ENCODE results near the gene OR4F15. TPM values are rescaled to one million over a fixed set of nuclear protein-coding genes. Genes with fewer than 3 reads are reported as not detected.
"Not testable (repeated sequence)": the region's sequence is repeated elsewhere in the genome, so short reads cannot be mapped to it uniquely, and the experiment has no call there.

OR4F15 gene
- total RNA-seq, 1 donor from 2014 or later, result not detected

DNA sequence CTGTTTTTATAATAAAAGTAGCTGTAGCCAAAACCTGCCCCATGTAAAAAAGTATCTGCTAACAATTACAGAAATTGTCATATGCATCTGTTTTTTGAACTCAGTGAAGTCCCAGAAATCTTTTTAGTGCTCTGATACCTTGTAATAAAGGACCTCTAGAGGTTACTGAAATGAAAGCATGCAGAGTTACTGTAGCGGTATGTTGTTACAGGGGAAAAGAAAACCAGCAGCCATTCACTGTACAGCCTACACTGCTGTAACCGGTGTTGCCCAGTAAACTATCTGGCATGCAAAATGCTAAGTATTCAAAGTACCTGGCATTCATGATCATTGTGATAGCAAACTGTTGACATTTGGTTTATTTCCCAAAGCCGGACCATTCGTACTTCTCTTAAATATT is 21.3 kb upstream of the OR4F15 start:
- DNase-seq; H3K36me3 Mint-ChIP-seq (ENCODE audit: low read depth); intact Hi-C loops (cut with micrococcal nuclease); H3K4me1 Mint-ChIP-seq; H3K9me3 Mint-ChIP-seq; H3K27me3 Mint-ChIP-seq; ATAC-seq (ENCODE audit: low read depth); POLR2A ChIA-PET; H3K4me3 Mint-ChIP-seq; H3K27ac Mint-ChIP-seq; CTCF ChIA-PET: not testable (repeated sequence)

DNA sequence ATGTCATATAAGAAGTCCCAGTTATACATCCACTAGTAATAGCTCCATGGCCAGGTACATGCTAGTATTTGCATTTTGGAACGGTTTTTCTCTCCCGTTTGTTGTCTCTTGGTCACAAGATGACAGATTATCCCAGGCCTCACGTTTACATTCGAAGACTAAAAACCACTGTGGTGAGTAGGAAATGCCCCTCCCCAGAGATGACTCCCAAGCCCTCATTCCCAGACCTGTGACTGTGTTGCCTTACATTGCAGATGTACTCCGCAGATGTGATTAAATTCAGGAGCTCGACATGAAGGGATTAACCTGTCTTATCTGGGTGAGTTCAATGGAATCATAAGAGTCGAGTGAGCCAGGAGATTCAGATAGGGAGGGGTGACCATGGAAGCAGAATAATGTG is 18.0 kb upstream of the OR4F15 start:
- CTCF ChIA-PET; H3K36me3 Mint-ChIP-seq (ENCODE audit: low read depth): not testable (repeated sequence)

DNA sequence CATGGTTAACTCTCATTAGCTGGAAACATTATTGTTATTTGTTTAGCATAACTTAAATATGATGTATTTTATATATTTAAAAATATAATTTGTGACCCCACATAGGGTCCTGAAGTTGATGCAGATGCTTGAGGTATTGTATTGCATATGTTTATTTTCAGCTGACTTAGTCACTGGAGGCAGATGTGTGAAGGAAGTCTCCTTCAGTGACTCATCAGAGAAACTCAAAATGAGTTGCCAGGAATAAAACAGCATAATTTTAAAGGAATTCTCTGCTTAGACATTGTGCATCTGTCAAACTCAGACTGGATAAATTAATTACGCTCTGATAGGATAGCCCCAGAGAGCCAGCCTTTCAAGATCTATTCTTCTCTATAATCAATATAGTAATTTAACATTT is 16.5 kb upstream of the OR4F15 start:
- no peak overlapping the region for H3K4me3 Mint-ChIP-seq

More for the DNA sequence above, 18.0 kb upstream of the OR4F15 start:
- ATAC-seq (ENCODE audit: low read depth); H3K9me3 Mint-ChIP-seq; POLR2A ChIA-PET; H3K27ac Mint-ChIP-seq; DNase-seq; H3K4me1 Mint-ChIP-seq; H3K4me3 Mint-ChIP-seq; intact Hi-C loops (cut with micrococcal nuclease): not testable (repeated sequence)
- H3K27me3 Mint-ChIP-seq, result peaks cover 17% of the 10 kb centered on the region

DNA sequence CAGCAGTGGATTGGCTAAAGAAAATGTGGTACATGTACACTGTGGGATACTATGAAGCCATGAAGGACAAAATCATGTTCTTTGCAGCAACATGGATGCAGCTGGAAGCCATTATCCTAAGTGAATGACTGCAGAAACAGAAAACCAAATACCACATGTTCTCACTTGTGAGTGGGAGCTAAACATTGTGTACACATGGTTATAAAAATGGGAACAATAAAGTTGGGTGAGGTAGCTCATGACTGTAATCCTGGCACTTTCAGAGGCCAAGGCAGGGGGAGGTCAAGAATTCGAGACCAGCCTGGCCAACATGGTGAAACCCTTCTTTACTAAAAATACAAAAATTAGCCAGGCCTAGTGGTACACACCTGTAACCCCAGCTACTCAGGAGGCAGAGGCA is 12.3 kb upstream of the OR4F15 start:
- no peak for DNase-seq
- H3K36me3 Mint-ChIP-seq (ENCODE audit: low read depth), result no peaks in the 10 kb centered on the region
- CTCF ChIA-PET, result no interaction called here
- no peak overlapping the region for H3K4me3 Mint-ChIP-seq
- peaks cover 22% of the 10 kb centered on the region for H3K27me3 Mint-ChIP-seq
- no peak overlapping the region for H3K27ac Mint-ChIP-seq
- TF ChIP-seq, protein P1, sequence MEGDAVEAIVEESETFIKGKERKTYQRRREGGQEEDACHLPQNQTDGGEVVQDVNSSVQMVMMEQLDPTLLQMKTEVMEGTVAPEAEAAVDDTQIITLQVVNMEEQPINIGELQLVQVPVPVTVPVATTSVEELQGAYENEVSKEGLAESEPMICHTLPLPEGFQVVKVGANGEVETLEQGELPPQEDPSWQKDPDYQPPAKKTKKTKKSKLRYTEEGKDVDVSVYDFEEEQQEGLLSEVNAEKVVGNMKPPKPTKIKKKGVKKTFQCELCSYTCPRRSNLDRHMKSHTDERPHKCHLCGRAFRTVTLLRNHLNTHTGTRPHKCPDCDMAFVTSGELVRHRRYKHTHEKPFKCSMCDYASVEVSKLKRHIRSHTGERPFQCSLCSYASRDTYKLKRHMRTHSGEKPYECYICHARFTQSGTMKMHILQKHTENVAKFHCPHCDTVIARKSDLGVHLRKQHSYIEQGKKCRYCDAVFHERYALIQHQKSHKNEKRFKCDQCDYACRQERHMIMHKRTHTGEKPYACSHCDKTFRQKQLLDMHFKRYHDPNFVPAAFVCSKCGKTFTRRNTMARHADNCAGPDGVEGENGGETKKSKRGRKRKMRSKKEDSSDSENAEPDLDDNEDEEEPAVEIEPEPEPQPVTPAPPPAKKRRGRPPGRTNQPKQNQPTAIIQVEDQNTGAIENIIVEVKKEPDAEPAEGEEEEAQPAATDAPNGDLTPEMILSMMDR (IDR thresholded peaks at IDR 0.05), result no peak
- no peaks in the 10 kb centered on the region for H3K9me3 Mint-ChIP-seq
- intact Hi-C loops (cut with micrococcal nuclease), result no loop called here
- ATAC-seq (ENCODE audit: low read depth), result no peak
- no peaks in the 10 kb centered on the region for H3K4me1 Mint-ChIP-seq
- POLR2A ChIA-PET, result no interaction called here

More for the DNA sequence above, 16.5 kb upstream of the OR4F15 start:
- TF ChIP-seq, protein P1 (IDR thresholded peaks at IDR 0.05), result no peak
- ATAC-seq (ENCODE audit: low read depth), result no peak
- no peak for DNase-seq
- H3K9me3 Mint-ChIP-seq, result no peaks in the 10 kb centered on the region
- CTCF ChIA-PET, result no interaction called here
- no peaks in the 10 kb centered on the region for H3K4me1 Mint-ChIP-seq
- intact Hi-C loops (cut with micrococcal nuclease), result no loop called here
- no peaks in the 10 kb centered on the region for H3K36me3 Mint-ChIP-seq (ENCODE audit: low read depth)
- POLR2A ChIA-PET, result no interaction called here
- H3K27me3 Mint-ChIP-seq, result peaks cover 17% of the 10 kb centered on the region
- H3K27ac Mint-ChIP-seq, result no peak overlapping the region

DNA sequence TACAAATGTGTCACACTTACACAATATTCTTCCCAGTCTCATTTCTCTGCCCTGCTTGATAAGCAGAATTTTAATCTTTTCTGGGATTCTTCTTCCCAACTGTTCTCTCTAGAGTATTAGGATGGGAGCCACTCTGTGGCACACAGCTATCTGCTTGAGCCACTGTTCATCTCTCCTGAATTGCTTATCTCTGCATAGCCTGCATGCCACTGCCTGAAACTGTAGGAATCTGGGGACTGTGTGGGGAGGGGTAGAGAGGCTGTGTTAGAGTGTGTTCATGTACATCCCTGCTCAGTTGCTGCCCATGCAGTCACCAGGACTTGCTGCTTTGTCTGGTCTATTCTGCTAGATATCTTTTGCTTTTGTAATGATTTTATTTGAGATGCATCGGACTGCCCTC is 11.0 kb upstream of the OR4F15 start:
- CTCF ChIA-PET, result no interaction called here
- H3K27me3 Mint-ChIP-seq, result peaks cover 19% of the 10 kb centered on the region
- H3K27ac Mint-ChIP-seq, result no peak overlapping the region
- intact Hi-C loops (cut with micrococcal nuclease), result no loop called here
- H3K36me3 Mint-ChIP-seq (ENCODE audit: low read depth), result no peaks in the 10 kb centered on the region
- no peak overlapping the region for H3K4me3 Mint-ChIP-seq
- H3K9me3 Mint-ChIP-seq, result no peaks in the 10 kb centered on the region
- no peak for DNase-seq
- ATAC-seq (ENCODE audit: low read depth), result no peak
- TF ChIP-seq, protein P1 (IDR thresholded peaks at IDR 0.05), result no peak
- POLR2A ChIA-PET, result no interaction called here
- H3K4me1 Mint-ChIP-seq, result no peaks in the 10 kb centered on the region

DNA sequence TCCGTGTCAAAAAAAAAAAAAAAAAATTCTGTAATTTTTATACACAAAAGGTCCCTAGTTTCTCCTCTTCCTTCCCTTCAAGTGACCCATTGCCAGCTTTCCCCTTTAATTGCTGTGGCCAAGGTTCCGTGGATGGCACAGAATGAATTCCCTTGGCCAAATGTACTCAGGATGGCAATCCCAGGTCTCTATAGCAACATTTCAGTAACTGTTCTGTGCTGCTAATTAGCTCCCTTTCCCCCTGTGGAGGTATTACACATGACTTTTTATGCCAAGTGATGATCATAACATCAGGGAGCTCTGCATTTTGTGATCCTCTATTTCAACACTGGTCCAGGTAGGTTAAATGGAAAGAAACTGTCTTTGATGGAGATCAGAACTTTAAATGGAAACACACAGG is 8.8 kb upstream of the OR4F15 start, which contains the start of gene OR4F6:
OR4F6 (plus strand) TSS at position 301 of the 400 bp plus-strand sequence. CDS start 2,211 bp downstream, outside the sequence.
- no peaks in the 10 kb centered on the region for H3K9me3 Mint-ChIP-seq
- intact Hi-C loops (cut with micrococcal nuclease), result no loop called here
- no peak within 1 kb of the TSS for H3K4me3 Mint-ChIP-seq
- no peak within 1 kb of the TSS for H3K27ac Mint-ChIP-seq
- POLR2A ChIA-PET, result no interaction called here
- H3K27me3 Mint-ChIP-seq, result peaks cover 11% of the 10 kb centered on the region
- CTCF ChIA-PET, result no interaction called here
- TF ChIP-seq, protein P1 (IDR thresholded peaks at IDR 0.05), result no peak
- H3K4me1 Mint-ChIP-seq, result no peaks in the 10 kb centered on the region
- DNase-seq, result no peak
- H3K36me3 Mint-ChIP-seq (ENCODE audit: low read depth), result no peaks in the 10 kb centered on the region
- no peak for ATAC-seq (ENCODE audit: low read depth)

Measured in activated B cell treated with CpG ODN at 0.5 μM for 24 hours (primary cell).